Hematopoietic multipotent progenitor cell treated with erythropoietin and hydrocortisone succinate and interleukin-3 and kit ligand, for 4 days (in vitro differentiated cells): ENCODE measurements around the gene BRD3.
A peak's percentile ranks its signal among the peaks of the same experiment; 100 is the strongest.

ENCODE experiments used
- DNase-seq: peaks from one replicate; pipeline ENCODE4 v3.0.0-alpha.2; 2015

The BRD3 gene

GRCh38 chr9:134066526-134066912 is 1.3 kb downstream of the BRD3 start:
- DNase-seq: peak; percentile 66

DNA sequence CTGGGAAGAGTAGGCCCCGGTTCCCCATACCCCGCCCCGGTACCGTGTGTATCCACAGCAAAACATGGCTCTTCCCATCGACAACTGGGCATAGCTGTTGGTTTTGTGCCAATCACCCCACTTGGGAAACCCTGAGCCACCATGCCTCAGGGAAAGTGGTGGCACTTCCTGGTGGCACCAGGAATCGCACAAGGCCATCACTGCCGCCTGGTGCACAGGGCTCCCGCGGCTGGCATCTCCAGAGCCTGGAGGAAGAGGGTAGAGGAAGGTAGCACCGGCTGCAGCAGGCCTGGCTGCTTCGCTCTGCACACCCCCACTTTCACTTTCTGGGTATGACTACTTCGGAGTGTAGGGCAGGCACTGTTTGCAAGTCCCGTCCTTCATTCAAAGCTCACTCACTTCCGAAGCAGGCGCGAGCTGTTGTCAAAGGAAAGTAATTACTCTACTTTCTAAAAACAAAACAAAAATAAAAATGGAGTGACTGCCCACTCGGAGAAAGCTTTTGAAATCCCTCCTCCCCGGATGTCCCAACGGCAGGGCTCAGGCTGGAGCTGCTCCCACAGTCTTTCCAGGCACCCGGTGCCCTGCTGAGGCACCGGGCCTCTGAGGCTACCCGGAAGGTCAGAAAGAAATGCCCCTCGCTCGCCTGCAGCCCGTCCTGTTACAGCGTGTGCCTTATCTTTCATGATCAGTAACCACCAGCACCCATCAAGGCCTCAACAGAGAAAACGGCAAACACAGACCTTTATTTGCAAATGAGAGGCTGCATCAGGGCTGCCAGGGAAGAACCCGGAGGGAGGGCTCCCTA is 2.0 kb downstream of the BRD3 start:
- peak; percentile 87 for DNase-seq

DNA sequence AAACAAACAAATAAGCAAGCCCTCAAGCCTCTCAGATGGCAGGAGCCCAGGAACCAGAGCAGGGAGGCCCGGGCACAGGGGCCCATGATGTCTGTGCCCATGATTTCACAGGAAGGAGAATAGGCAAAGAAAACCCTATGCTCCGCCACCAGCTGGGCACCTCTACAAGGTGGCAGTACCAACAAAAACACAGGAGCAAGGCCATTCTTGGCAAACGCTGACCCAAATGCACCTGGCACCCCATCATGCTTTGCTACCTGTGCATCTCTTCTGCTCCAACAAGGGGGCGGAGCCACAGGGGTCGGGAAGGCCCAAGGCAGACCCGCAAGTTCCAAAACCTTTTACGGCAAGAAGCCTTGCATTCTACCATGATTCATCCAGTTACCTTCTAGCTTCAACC is 3.1 kb downstream of the BRD3 start:
- no peak for DNase-seq

GRCh38 chr9:134063571-134064450 is 4.0 kb downstream of the BRD3 start:
- DNase-seq: no peak

GRCh38 chr9:134063088-134063570 is 4.7 kb downstream of the BRD3 start:
- DNase-seq: no peak

- DNase-seq: no peak
These were observed 5.3 kb downstream of the BRD3 start for GRCh38 chr9:134062461-134063087.

- DNase-seq: no peak
These were observed 6.0 kb downstream of the BRD3 start for GRCh38 chr9:134061688-134062371.

DNA sequence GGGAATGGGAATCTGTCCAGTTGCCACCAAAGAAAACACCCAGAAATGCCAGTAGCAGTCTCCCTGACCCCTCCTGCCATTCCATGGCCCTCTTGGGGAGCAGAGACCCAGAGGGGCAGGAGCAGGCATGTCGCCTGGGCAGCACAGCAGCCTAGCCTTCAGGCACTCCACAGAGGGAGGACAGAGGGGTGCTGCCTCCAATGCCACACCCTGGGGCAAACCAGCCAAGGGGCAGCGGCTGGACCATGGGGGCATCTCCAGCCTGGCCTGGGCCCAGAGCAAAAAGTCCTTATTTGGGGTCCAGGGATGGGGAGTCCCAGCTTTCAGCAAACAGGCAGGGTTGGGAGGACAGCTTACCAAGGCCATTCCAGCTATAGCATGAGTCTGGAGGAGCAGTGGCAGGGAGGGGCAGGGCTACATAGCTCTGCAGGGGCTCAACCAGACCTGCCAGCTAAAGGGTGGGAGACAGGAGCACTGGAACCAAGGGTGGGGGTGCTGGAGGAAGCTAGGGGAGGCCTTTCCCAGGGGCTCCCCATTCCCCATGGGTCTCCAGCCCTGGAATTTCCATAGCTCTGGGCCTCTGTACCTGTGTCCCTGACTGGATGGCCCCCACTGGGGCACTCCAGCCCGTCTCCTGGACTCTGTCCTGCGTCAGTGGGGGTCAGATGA is 6.7 kb downstream of the BRD3 start:
- no peak for DNase-seq

GRCh38 chr9:134060546-134060945 is 7.3 kb downstream of the BRD3 start:
- no peak for DNase-seq

- DNase-seq: peak; percentile 76
These were observed 8.0 kb downstream of the BRD3 start for GRCh38 chr9:134059661-134060395.

GRCh38 chr9:134059188-134059641 is 8.6 kb downstream of the BRD3 start:
- no peak for DNase-seq

GRCh38 chr9:134058716-134059115 is 9.1 kb downstream of the BRD3 start:
- no peak for DNase-seq

DNA sequence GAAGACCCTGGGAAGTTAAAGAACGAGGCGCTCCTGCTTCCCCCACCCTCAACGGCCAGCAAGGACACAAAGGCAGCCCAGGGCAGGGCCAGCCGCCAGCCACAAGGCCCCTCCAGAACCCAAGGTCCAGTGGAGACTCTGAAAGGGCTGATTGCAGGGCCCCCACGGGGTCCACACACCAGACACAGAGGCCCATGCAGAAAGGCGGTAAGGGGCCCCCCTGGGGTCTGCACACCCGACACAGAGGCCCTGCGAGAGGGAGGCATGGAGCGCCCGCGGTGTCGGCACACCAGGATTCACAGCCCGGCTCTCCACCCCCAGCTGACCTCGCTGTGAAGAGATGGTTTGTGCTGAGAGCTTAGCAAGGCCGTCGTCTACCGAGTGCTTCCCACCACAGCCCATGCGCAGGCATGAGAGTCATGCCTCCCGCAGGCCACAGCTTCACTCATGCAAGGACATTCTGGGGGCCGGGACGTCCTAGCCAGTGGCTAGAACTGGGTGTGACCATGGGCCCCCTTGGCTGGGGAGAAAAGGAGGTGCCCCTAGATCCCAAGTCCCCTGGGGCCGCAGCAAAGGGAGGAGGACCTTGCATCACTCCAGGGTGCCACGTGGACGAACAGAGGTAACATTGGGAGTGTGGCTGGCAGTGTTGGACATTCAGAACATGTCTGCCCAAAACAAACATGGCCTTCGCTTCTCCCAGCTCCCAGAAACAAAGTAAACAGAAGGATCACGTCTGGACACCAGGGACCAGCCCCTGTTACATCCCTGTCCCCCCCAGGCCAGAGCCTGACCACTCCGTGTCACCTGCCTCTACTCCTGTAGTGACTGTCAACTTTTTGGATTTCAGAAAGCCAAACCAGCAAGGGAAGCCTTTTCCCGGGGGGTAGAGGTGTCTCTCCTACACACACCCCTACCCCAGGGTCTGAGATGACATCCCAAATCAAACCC is 9.8 kb downstream of the BRD3 start:
- DNase-seq: no peak

DNA sequence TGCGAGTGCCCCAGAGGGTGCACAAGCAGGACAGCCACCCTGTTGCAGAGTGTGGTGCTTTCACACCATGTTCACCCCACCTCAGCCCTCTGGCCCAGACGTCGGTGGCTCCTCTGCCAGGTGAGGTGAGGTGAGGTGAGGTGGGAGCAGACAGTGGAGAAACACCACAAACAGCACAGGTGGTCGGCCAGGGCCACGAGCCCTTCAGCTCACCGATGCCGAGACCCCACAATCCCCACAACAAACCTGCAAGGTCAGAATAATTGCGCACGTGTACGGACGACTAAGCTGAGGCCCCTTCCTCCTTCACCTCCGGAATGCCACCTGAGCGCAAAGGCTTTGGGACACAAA is 10.5 kb downstream of the BRD3 start:
- DNase-seq: no peak

DNA sequence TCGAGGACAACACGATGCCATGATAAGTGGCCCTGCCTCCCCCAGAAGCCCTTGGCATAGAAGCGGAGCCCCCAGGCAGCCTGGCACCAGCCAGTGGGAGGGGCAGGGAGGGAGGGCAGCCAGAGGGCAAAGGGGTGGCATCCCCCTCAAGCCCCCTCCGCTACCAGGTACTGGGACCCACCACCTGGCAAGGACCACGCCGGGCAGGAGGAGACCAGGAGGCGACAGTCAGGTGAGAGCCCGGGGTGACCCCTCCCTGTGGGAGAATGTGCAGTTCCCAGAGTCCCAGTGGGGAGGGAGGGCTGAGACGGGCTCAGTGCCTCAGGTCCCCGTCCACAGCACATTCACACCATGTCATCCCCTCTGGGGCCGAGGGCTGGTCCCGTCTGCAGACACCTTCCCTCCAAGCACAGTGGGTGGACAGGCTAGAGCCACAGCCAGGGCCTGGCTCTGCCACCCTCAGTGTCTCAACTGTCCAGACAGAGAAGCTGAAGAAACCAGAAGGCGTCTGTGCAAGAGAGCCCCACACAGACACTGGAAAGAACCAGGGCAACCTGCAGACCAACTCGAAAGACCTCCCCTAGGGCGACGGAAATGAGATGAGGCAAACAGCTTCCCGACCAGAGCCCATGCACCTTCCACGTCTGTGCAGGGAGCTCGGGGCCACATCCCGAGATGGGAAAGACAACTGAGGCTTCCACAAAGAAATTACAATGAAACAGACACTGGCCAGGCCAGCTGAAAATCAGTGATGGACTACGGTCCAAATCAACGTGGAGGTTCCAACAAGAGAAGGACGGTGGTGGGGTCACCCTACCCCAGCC is 11.1 kb downstream of the BRD3 start:
- DNase-seq: no peak

GRCh38 chr9:134055981-134056461 is 11.8 kb downstream of the BRD3 start:
- DNase-seq: peak; percentile 26

DNA sequence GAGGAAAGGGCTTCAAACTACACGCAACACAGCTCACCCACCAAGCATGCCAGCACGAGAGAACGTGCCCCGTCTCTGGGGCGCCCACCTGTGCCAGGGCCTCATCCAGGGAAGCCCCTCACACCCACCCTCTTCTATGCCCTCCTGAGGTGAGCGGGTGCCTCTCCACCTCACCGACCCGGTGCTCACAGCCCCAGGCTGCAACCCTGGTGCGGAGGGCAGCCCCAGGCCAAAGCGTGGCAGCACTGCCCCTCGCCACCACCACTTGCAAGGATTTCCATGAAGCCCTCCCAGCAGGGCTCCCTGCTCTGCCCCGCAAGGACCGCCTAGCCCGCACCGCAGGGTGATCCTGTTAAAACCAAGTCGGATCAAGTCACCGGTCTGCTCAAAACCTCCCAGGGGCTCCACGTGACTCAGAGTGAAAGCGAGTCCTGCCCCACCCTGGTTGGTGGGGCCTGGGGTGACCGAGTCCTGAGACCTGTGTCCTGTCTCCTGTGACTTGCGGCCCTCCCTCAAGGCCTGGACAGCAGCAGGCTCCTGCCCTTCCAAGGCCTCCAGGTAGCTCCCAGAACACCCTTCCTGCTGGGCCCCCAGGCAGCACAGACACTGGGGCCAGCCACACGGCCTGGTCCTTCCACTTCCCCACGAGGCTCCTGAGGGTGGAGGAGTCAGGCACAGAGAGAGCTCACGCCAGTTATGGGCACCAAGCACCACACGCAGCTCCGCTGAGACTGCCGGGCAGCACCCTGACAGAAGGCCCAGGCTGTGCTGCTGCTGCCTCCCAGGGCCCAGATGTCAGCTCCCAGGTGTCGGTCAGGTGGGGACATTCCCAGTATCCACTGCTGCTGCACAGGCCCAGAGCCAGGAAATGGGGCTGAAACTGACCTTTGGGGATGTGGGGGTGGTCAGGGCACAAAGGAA is 12.7 kb downstream of the BRD3 start:
- DNase-seq: no peak
